Forelimb muscle (tissue), 1 donor: Measurements from ENCODE around the gene HLA-DPB1. TPM values are rescaled to one million over a fixed set of nuclear protein-coding genes. Genes with fewer than 3 reads are reported as not detected.
"Not testable (repeated sequence)": the region's sequence is repeated elsewhere in the genome, so short reads cannot be mapped to it uniquely, and the experiment has no call there.

Experiments used
- DNase-seq: peaks from one replicate; pipeline ENCODE4 v3.0.0-alpha.2; 2013; ENCODE audit warnings: low read depth
- polyA plus RNA-seq: library from polyadenylated mRNA; unstranded; fragments of 120-200 nt; gene quantifications from one replicate; pipeline ENCODE4 v1.2.1, GENCODE V29; 2013; ENCODE audit not compliant: insufficient read length

Gene HLA-DPB1
- polyA plus RNA-seq: 9.5 TPM

- DNase-seq: peak; percentile 28
These were observed at the start of gene HLA-DPB1 for GRCh38 chr6:33075568-33076405. TSS of gene HLA-DPB1 (plus strand) at chr6:33075990. CDS start at chr6:33076042, 52 bp downstream.

GRCh38 chr6:33028220-33028849 is 47.5 kb upstream of the HLA-DPB1 start:
- no peak for DNase-seq

GRCh38 chr6:33029328-33030184 is 46.2 kb upstream of the HLA-DPB1 start:
- DNase-seq: no peak

- no peak for DNase-seq
These were observed 45.5 kb upstream of the HLA-DPB1 start for GRCh38 chr6:33030245-33030644.

GRCh38 chr6:33034554-33034953 is 41.2 kb upstream of the HLA-DPB1 start:
- DNase-seq: no peak

- no peak for DNase-seq
These were observed 39.3 kb upstream of the HLA-DPB1 start for GRCh38 chr6:33036535-33036934.

- DNase-seq: no peak
These were observed 35.6 kb upstream of the HLA-DPB1 start for GRCh38 chr6:33040157-33040556.

GRCh38 chr6:33049323-33050013 is 26.3 kb upstream of the HLA-DPB1 start:
- no peak for DNase-seq

- DNase-seq: no peak
These were observed 25.6 kb upstream of the HLA-DPB1 start for GRCh38 chr6:33050014-33050810.

- no peak for DNase-seq
These were observed 23.2 kb upstream of the HLA-DPB1 start for GRCh38 chr6:33052627-33053026.

- DNase-seq: no peak
These were observed 22.6 kb upstream of the HLA-DPB1 start for GRCh38 chr6:33053230-33053629.

GRCh38 chr6:33057222-33058150 is 18.3 kb upstream of the HLA-DPB1 start:
- no peak for DNase-seq

GRCh38 chr6:33061987-33062386 is 13.8 kb upstream of the HLA-DPB1 start:
- DNase-seq: no peak

- DNase-seq: not testable (repeated sequence)
These were observed 12.4 kb upstream of the HLA-DPB1 start for GRCh38 chr6:33063435-33063834.

GRCh38 chr6:33064723-33065122 is 11.1 kb upstream of the HLA-DPB1 start:
- no peak for DNase-seq

- no peak for DNase-seq
These were observed 10.5 kb upstream of the HLA-DPB1 start for GRCh38 chr6:33065312-33065711.

- DNase-seq: no peak
These were observed 8.8 kb upstream of the HLA-DPB1 start for GRCh38 chr6:33066917-33067521.

- DNase-seq: no peak
These were observed 6.6 kb upstream of the HLA-DPB1 start for GRCh38 chr6:33069021-33069738.
